ENCODE measurements around the gene P2RY14. TPM values are rescaled to one million over a fixed set of nuclear protein-coding genes. Genes with fewer than 3 reads are reported as not detected.

P2RY14 gene
- total and polyA plus RNA-seq, 2 donors (not counting 1 experiment from before 2014, with no cell fraction given) = 0.26 TPM; not detected in 1

- Histone ChIP-seq H3K4me3 (replicated peaks in 1 of 4; ENCODE audit: control extremely low read depth in 1 of 4, insufficient read depth in 1 of 4, low read depth in 3 of 4, low read length in 4 of 4) (no peak overlapping the region), H4K20me1 (ENCODE audit: control insufficient read depth, extremely low read depth, insufficient read depth, low read length) (no peaks in the 10 kb centered on the region), H3K9ac (ENCODE audit: insufficient read depth, low read length) (no peak overlapping the region), H3K4me2 (ENCODE audit: extremely low read depth, insufficient read depth, low read length) (no peak overlapping the region), H3K9me3 (ENCODE audit: control insufficient read depth, insufficient read depth, low read depth, low read length) (no peaks in the 10 kb centered on the region), H3K27ac (ENCODE audit: insufficient read depth, low read length) (no peak overlapping the region), H3K4me1 (ENCODE audit: control insufficient read depth, extremely low read depth, insufficient read depth, low read length) (no peaks in the 10 kb centered on the region), H3K36me3 (ENCODE audit: control insufficient read depth, insufficient read depth, low read length) (no peaks in the 10 kb centered on the region), H3K27me3 (ENCODE audit: control insufficient read depth, insufficient read depth, low read length) (no peaks in the 10 kb centered on the region), H3K79me2 (ENCODE audit: control insufficient read depth, insufficient read depth, low read length) (no peaks in the 10 kb centered on the region), H2AFZ (ENCODE audit: low read length) (no peak overlapping the region)
- no peak for DNase-seq (ENCODE audit: low read depth in 2 of 2)
- no peak for TF ChIP-seq EZH2 (IDR thresholded peaks at IDR 0.05; ENCODE audit: low read length, missing control alignments)
- TF ChIP-seq, protein P1, sequence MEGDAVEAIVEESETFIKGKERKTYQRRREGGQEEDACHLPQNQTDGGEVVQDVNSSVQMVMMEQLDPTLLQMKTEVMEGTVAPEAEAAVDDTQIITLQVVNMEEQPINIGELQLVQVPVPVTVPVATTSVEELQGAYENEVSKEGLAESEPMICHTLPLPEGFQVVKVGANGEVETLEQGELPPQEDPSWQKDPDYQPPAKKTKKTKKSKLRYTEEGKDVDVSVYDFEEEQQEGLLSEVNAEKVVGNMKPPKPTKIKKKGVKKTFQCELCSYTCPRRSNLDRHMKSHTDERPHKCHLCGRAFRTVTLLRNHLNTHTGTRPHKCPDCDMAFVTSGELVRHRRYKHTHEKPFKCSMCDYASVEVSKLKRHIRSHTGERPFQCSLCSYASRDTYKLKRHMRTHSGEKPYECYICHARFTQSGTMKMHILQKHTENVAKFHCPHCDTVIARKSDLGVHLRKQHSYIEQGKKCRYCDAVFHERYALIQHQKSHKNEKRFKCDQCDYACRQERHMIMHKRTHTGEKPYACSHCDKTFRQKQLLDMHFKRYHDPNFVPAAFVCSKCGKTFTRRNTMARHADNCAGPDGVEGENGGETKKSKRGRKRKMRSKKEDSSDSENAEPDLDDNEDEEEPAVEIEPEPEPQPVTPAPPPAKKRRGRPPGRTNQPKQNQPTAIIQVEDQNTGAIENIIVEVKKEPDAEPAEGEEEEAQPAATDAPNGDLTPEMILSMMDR (conservative IDR thresholded peaks at IDR 0.05 in 1 of 2, IDR thresholded peaks at IDR 0.05 in 1 of 2; ENCODE audit: low read depth in 1 of 2, low read length in 2 of 2) = no peak
Measured at GRCh38 chr3:151204530-151205402, 73.6 kb downstream of the P2RY14 start.

DNA sequence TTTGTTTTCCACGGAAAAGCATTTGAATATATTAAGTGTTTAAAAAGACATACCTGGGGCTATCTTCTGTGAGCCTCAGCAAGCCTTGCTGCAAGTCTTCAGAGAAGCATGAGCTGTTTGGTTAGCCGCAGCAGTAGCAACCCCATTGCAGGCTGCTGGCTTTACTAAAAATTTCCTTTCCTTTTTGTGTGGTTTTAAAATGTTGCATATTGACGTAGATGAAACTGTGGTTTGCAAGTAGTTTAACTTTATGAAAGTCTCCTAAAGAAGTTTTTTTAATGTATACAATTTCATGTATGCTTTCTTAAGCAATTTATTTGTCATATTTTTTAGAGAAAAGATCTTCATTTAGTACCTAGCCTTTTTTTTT is 75.3 kb downstream of the P2RY14 start, which contains the start of gene GPR171:
Gene GPR171, minus strand, starts transcription at position 166 of the 370 bp plus-strand sequence. CDS start 3,830 bp downstream, outside the sequence.
- Histone ChIP-seq H2AFZ (ENCODE audit: low read length) (no peak within 1 kb of the TSS), H3K27me3 (ENCODE audit: control insufficient read depth, insufficient read depth, low read length) (no peaks in the 10 kb centered on the region), H3K4me2 (ENCODE audit: extremely low read depth, insufficient read depth, low read length) (no peak within 1 kb of the TSS), H3K27ac (ENCODE audit: insufficient read depth, low read length) (no peak within 1 kb of the TSS), H3K79me2 (ENCODE audit: control insufficient read depth, insufficient read depth, low read length) (no peaks in the 10 kb centered on the region), H3K9me3 (ENCODE audit: control insufficient read depth, insufficient read depth, low read depth, low read length) (no peaks in the 10 kb centered on the region), H3K4me1 (ENCODE audit: control insufficient read depth, extremely low read depth, insufficient read depth, low read length) (no peaks in the 10 kb centered on the region), H4K20me1 (ENCODE audit: control insufficient read depth, extremely low read depth, insufficient read depth, low read length) (no peaks in the 10 kb centered on the region), H3K36me3 (ENCODE audit: control insufficient read depth, insufficient read depth, low read length) (no peaks in the 10 kb centered on the region), H3K9ac (ENCODE audit: insufficient read depth, low read length) (no peak within 1 kb of the TSS), H3K4me3 (replicated peaks in 1 of 4; ENCODE audit: control extremely low read depth in 1 of 4, insufficient read depth in 1 of 4, low read depth in 3 of 4, low read length in 4 of 4) (no peak within 1 kb of the TSS)
- TF ChIP-seq, protein P1 (conservative IDR thresholded peaks at IDR 0.05 in 1 of 2, IDR thresholded peaks at IDR 0.05 in 1 of 2; ENCODE audit: low read depth in 1 of 2, low read length in 2 of 2) = no peak
- no peak for TF ChIP-seq EZH2 (IDR thresholded peaks at IDR 0.05; ENCODE audit: low read length, missing control alignments)
- no peak for DNase-seq (ENCODE audit: low read depth in 2 of 2)

GRCh38 chr3:151201051-151201730 is 77.2 kb downstream of the P2RY14 start:
- no peak overlapping the region for H3K9ac ChIP-seq (ENCODE audit: insufficient read depth, low read length)
- H2AFZ ChIP-seq (ENCODE audit: low read length) = no peak overlapping the region
- no peak overlapping the region for H3K27ac ChIP-seq (ENCODE audit: insufficient read depth, low read length)
- no peaks in the 10 kb centered on the region for H4K20me1 ChIP-seq (ENCODE audit: control insufficient read depth, extremely low read depth, insufficient read depth, low read length)
- H3K4me3 ChIP-seq (replicated peaks in 1 of 4; ENCODE audit: control extremely low read depth in 1 of 4, insufficient read depth in 1 of 4, low read depth in 3 of 4, low read length in 4 of 4) = no peak overlapping the region
- no peaks in the 10 kb centered on the region for H3K9me3 ChIP-seq (ENCODE audit: control insufficient read depth, insufficient read depth, low read depth, low read length)
- no peak for TF ChIP-seq EZH2 (IDR thresholded peaks at IDR 0.05; ENCODE audit: low read length, missing control alignments)
- TF ChIP-seq, protein P1 (conservative IDR thresholded peaks at IDR 0.05 in 1 of 2, IDR thresholded peaks at IDR 0.05 in 1 of 2; ENCODE audit: low read depth in 1 of 2, low read length in 2 of 2) = no peak
- H3K36me3 ChIP-seq (ENCODE audit: control insufficient read depth, insufficient read depth, low read length) = no peaks in the 10 kb centered on the region
- H3K27me3 ChIP-seq (ENCODE audit: control insufficient read depth, insufficient read depth, low read length) = no peaks in the 10 kb centered on the region
- no peaks in the 10 kb centered on the region for H3K79me2 ChIP-seq (ENCODE audit: control insufficient read depth, insufficient read depth, low read length)
- no peak for DNase-seq (ENCODE audit: low read depth in 2 of 2)
- H3K4me2 ChIP-seq (ENCODE audit: extremely low read depth, insufficient read depth, low read length) = no peak overlapping the region
- no peaks in the 10 kb centered on the region for H3K4me1 ChIP-seq (ENCODE audit: control insufficient read depth, extremely low read depth, insufficient read depth, low read length)

Data from fibroblast of lung (primary cell).